ENCODE measurements around the gene PKNOX2.

Gene PKNOX2

GRCh38 chr11:125292100-125292499 lies 127.5 kb downstream of the PKNOX2 start:
- no peak for DNase-seq

DNA sequence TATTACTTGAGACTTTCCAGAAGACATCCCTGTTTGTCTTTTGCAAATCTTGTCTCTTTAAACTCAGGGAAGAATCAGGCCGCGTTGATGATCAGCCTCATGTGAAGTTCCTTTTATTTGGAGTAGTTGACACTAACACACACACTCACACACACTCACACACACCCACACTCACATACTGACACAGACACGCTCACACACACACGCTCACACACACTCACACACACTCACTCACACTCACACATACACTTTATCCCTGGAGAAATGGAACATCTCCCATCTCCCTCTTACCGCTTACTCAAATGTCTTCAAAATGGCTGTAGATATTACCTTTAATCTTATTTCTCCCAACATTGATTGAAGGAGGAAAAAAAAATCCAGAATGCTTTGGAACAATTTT lies 129.0 kb downstream of the PKNOX2 start:
- no peak for DNase-seq

DNA sequence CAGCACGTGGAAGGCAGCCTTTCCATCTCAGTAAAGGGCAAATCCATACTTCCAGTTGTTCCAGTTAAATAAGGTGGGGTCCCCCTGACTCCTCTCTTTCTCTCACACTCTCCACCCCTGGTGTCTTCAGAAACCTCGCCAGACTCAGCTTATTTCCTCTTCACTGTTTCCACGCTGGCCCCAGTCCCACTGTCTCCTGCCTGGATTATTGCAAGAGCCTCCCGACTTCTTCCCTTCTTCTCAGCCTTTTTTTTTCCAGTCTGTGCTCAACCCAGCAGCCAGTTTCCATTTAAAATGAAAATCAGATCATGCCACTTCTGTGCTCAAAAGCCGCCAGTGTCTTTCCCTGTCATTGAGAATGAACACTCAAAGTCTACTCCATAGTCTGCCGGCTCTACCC lies 131.4 kb downstream of the PKNOX2 start:
- DNase-seq = no peak

GRCh38 chr11:125297346-125297915 lies 132.9 kb downstream of the PKNOX2 start:
- no peak for DNase-seq

GRCh38 chr11:125299061-125299615 lies 134.6 kb downstream of the PKNOX2 start:
- no peak for DNase-seq

GRCh38 chr11:125299821-125300220 lies 135.3 kb downstream of the PKNOX2 start:
- no peak for DNase-seq

GRCh38 chr11:125300791-125301218 lies 136.3 kb downstream of the PKNOX2 start:
- DNase-seq = no peak

- DNase-seq = no peak
These were observed 136.8 kb downstream of the PKNOX2 start for GRCh38 chr11:125301346-125301745.

GRCh38 chr11:125303186-125303585 lies 138.6 kb downstream of the PKNOX2 start:
- no peak for DNase-seq

- no peak for DNase-seq
These were observed 139.1 kb downstream of the PKNOX2 start for GRCh38 chr11:125303694-125304093.

DNA sequence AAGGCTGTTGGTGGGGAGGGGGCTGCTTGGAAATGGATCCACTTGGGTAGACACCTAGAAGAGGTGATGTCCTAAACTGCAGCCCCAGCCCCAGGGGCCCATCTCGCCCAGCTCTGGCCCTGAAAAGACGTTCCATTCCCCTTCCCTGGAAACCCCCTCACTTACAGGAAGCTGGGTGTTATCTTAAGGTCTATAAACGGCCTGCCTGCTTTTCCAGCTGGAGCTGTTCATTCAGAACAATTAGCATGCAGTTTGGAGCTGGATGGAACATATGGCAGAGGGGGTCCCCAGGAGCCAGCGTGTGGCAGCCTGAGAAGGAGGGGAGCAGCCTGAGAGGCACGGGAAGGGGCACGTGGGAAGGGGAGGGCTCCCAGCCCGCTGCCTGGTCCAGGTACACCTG lies 139.6 kb downstream of the PKNOX2 start:
- DNase-seq = no peak

DNA sequence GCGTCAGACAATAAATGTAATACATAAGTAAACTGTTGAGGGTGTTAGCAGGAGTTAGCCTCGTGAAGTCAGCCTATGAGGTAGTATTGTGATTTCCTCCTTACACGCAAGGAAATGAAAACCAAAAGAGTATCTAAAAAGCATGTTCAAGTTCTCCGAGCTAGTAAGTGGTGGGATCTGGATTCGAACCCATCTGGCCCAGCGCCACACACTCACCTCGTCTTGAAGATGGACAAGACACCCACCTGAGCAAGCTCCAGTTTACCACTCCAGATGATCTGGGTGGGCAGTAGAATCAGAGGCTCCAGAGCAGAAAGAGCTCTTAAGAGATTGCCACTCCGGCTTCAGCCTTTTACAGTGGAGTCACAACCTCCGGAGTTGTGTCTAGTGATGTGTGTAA lies 140.3 kb downstream of the PKNOX2 start:
- DNase-seq = no peak

DNA sequence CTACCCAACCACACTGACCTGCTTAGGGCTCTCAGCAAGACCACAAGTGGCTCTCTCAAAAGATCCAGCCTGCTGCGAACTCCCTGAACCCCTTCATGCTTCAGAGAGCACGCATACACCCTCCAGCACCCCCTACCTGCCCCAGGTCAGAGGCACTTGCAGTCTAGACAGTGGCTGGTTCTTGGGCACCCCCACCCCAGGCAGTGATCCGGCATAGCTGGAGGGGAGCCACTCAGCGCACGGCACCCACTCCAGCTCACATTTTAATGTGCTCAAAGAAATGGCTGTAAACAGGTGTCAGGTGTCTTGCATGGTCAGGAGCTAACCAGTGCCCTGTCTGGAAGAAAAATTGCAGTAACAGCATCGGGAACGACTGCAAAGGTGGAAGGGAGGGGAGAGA lies 140.8 kb downstream of the PKNOX2 start:
- no peak for DNase-seq

DNA sequence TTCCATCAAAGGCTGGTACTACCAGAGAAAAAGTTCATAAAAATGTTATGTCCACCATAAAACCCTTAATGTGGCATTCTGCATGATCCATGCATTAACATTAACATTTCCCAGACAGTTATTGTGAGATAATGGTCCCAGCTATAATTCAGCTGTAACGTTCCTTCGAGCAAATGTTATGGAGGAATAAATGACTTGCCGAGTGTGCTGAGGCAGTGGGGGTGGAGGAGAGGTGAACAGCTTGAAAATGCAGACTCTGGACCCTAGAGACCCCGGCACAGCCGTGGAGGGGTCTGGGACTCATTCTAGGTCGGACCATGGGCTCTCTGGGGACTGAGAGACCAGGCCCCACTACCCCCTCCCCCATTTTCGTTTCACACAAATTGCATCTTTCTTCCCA lies 141.9 kb downstream of the PKNOX2 start:
- DNase-seq = no peak

DNA sequence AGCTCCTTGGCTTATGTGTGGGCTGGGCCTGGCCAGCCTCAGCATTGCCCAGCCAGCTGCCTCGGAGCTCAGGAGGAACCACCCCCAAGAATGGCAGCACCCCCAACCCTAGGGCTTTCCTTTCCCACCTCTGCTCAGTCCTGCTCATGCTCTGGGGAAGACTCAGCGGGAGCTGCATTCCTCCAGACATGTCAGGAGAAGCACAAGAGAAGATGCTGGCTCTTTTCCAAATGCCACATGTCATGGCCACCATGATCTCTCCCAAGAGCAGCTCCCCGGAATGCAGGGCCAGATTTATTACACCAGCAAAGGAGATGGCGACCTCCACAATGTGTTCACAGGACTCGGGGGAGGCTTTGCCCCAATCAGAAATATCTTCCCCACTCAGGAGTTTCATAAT lies 143.7 kb downstream of the PKNOX2 start:
- DNase-seq = no peak

- DNase-seq = no peak
These were observed 147.8 kb downstream of the PKNOX2 start for GRCh38 chr11:125312391-125312790.

GRCh38 chr11:125312812-125313211 lies 148.3 kb downstream of the PKNOX2 start:
- no peak for DNase-seq

GRCh38 chr11:125313271-125314219 lies 149.0 kb downstream of the PKNOX2 start:
- DNase-seq = no peak

DNA sequence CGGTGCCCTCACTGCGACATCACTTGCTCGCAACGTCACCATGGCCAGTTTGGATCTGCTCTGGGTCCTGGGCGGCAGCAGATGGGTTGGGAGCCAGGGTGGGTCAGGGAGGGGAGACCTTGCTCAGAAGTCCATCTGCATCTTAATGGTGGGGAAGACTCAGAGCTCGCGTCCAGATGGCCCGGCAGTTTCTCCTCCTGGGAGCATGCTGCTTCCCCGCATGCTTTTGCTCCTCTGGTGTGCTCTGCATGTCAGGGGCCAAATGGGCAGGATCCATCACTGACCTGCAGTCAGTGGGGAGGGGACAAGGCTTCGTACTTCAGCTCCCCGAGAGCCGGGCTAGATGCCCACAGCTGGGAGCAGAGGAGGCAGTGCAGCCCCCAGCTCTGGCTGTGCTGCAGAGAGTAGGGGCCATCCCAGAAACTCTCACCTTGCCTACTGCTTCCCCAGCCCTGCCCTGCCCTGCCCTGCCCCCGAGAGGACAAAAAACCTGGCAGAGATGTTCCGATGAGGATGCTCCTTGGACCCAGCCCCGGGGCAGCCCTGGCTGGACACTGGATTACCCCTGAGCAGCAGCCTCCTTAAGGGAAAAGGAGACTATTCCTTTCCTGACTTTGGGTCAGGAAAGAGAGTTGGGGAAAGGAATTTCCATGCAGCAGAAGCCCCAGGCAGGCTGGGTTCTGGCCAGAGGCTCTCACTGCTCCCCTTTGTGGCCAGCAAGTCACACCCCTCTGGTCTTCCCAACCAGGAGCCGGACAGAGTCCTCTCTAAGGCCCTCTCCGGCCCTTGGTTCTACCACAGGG lies 149.9 kb downstream of the PKNOX2 start:
- no peak for DNase-seq

GRCh38 chr11:125315079-125315740 lies 150.7 kb downstream of the PKNOX2 start:
- DNase-seq = no peak

DNA sequence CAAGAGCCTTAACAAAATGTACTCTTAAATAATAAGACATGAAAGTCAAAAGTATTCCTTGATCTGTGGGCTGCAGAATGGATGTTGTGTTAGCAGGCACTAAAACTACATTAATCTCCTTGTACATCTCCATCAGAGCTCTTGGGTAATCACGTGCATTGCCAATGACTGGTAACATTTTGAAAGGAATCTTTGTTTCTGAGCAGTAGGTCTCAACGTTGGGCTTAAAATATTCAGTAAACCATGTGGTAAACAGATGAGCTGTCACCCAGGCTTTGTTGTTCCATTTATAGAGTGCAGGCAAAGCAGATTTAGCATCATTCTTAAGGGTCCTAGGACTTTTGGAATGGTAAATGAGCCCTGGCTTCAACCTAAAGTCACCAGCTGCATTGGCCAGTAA lies 152.9 kb downstream of the PKNOX2 start:
- no peak for DNase-seq

GRCh38 chr11:125319649-125320048 lies 155.1 kb downstream of the PKNOX2 start:
- DNase-seq = no peak
